ENCODE results near the gene PPY. TPM values are rescaled to one million over a fixed set of nuclear protein-coding genes. Genes with fewer than 3 reads are reported as not detected.

The PPY gene, protein sequence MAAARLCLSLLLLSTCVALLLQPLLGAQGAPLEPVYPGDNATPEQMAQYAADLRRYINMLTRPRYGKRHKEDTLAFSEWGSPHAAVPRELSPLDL
- total RNA-seq (not detected), total RNA-seq (0 to 0.06 (median 0) reads per million in 29 experiments)
- total RNA-seq (2013) = not detected

DNA sequence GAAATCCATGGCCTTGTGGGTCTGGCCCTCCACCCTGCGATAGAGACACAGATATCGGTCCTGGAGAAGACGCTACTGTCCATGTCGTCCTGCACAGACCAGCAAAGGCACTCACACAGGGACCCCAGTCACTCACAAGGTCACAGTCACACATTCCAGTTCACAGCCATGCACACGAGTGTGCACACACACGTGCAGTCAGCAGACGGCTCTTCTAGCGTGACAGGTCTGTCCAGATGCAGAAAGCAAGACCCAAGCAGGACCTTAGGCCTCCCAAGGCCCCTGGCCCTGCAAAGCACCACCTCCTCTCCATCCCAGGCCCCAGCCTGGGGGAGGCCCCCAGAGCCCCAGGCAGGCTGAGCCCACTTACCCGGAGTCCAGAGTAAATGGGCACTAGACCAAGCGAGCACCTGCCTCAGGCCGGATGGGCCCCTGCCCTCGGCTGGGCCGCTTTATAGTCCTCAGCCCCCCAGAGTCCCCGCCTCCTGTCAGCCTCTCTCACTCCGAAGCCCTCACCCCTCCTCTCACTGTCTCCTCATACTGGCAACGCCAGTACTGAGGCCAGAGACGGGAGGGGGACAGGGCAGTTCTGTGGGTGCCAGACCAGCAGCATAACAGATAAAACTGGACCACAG lies at the start of gene PPY:
TSS of gene PPY (minus strand) at position 426 of the 635 bp plus-strand sequence. CDS start 822 bp downstream, outside the sequence.
- ATAC-seq (replicated peaks in 1 of 4) (no peak), DNase-seq (no peak)
- POLR2A ChIA-PET = no interaction called here
- Mint-ChIP-seq H3K4me1 (peaks cover 0 to 13% (median 9%) of the 10 kb centered on the region in 3 donors), H3K36me3 (no peaks in the 10 kb centered on the region), H3K4me3 (no peak within 1 kb of the TSS), H3K27ac (no peak within 1 kb of the TSS), H3K9me3 (no peaks in the 10 kb centered on the region), H3K27me3 (peaks cover 0 to 19% of the 10 kb centered on the region in 2 donors)
- Histone ChIP-seq H3K27me3 (replicated peaks in 1 of 2; ENCODE audit: control insufficient read depth in 2 of 2, extremely low read depth in 1 of 2, insufficient read depth in 2 of 2, low read length in 1 of 2) (peaks cover 0 to 25% of the 10 kb centered on the region in 2 experiments), H3K36me3 (ENCODE audit: control insufficient read depth in 2 of 2, extremely low read depth in 1 of 2, insufficient read depth in 1 of 2, low read length in 1 of 2) (no peaks in the 10 kb centered on the region), H3K4me3 (ENCODE audit: control insufficient read depth in 1 of 2, extremely low read depth in 1 of 2, low read length in 1 of 2) (no peak within 1 kb of the TSS), H3K4me1 (ENCODE audit: control insufficient read depth in 1 of 2, extremely low read depth in 1 of 2, insufficient read depth in 2 of 2, low read length in 2 of 2) (peaks cover 0 to 15% of the 10 kb centered on the region in 2 experiments), H3K9me3 (no peaks in the 10 kb centered on the region), H3K27ac (ENCODE audit: low read length) (no peak within 1 kb of the TSS)
- 84% methylated on average over 17 of the region's 17 CpGs for WGBS (ENCODE audit: insufficient coverage)
- CTCF ChIA-PET = interaction anchor here in 1 of 2 donors (0.7 to 2.5 kb wide), 3 partner anchors 33 to 100 kb away, joined by 3 to 34 read pairs (median 11); no protein-coding TSS in a partner anchor

DNA sequence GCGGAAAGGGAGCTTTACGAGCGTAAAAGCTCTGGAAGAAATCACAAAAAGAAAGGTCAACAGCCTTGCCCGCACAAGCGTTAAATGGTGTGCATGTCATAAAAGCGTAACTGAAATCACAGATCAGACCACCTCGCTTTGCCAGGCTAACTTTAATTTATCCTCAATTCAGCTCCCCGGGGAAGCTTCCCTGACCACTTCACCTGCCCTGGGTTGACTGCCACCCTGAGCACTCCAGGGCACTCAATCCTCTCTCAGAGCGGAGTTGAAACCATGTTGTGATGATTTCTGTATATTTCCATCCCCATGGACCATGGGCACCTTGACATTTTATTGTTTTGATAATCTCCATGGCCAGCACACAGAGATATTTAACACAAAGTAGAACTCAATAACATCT lies 46.0 kb upstream of the PPY start:
- Mint-ChIP-seq H3K27ac (no peak overlapping the region), H3K4me3 (no peak overlapping the region), H3K9me3 (no peaks in the 10 kb centered on the region), H3K27me3 (peaks cover 16 to 41% of the 10 kb centered on the region in 2 donors), H3K4me1 (peaks cover 0 to 6% (median 0%) of the 10 kb centered on the region in 3 donors), H3K36me3 (no peaks in the 10 kb centered on the region)
- no peak overlapping the region for H3K27ac ChIP-seq (ENCODE audit: low read length)
- ATAC-seq (replicated peaks in 1 of 4) = no peak
- ChIA-PET POLR2A (no interaction called here), CTCF (no interaction called here)
- no peaks in the 10 kb centered on the region for H3K9me3 ChIP-seq
- 80% methylated on average over 8 of the region's 9 CpGs for WGBS (ENCODE audit: insufficient coverage)
- H3K4me3 ChIP-seq (ENCODE audit: control insufficient read depth in 1 of 2, extremely low read depth in 1 of 2, low read length in 1 of 2) = no peak overlapping the region
- DNase-seq = no peak
- peaks cover 0 to 12% of the 10 kb centered on the region in 2 experiments for H3K4me1 ChIP-seq (ENCODE audit: control insufficient read depth in 1 of 2, extremely low read depth in 1 of 2, insufficient read depth in 2 of 2, low read length in 2 of 2)
- no peaks in the 10 kb centered on the region for H3K36me3 ChIP-seq (ENCODE audit: control insufficient read depth in 2 of 2, extremely low read depth in 1 of 2, insufficient read depth in 1 of 2, low read length in 1 of 2)
- H3K27me3 ChIP-seq (replicated peaks in 1 of 2; ENCODE audit: control insufficient read depth in 2 of 2, extremely low read depth in 1 of 2, insufficient read depth in 2 of 2, low read length in 1 of 2) = peaks cover 5 to 44% of the 10 kb centered on the region in 2 experiments

DNA sequence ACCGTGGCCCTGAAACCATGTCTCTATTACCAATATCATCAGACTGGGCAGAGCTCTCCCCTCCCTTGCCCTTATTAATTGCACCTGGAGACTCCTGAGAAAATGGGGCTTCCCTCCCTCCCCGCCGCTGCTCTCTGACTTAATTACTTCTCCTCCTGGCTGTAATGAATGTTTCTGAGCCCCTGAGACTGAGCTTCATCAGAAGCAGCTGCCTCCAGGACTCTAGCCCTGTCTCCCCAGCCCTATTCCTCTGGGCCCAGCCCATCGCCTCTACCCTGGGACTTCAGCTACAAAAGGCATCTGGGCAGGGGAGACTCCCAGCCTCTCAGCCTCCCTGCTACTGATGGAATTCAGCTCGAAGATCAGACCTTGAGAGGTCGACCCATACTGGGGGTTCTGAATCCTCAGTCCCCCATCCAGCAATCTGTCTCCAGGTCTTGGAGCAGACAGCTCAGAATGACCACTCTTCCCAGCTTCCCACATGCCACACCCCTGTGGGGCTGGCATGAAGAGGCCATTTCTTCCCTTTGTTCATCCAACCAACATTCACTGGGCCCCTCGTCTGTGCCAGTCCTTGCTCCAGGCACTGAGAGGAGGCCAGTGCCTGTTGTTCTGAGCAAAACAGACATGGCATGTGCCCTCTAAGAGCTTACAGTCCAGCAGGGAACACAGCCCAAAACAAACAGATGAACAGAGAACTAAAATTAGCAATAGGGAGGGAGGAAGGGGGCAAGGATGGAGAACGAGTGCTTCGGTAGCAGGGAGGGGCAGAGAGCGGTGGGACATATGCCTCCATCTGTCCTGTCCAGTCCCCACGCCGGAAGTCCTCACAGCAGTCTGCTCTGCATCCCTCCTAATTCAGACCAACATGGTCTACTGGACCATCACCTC lies 45.1 kb upstream of the PPY start:
- no peak overlapping the region for H3K4me3 Mint-ChIP-seq

DNA sequence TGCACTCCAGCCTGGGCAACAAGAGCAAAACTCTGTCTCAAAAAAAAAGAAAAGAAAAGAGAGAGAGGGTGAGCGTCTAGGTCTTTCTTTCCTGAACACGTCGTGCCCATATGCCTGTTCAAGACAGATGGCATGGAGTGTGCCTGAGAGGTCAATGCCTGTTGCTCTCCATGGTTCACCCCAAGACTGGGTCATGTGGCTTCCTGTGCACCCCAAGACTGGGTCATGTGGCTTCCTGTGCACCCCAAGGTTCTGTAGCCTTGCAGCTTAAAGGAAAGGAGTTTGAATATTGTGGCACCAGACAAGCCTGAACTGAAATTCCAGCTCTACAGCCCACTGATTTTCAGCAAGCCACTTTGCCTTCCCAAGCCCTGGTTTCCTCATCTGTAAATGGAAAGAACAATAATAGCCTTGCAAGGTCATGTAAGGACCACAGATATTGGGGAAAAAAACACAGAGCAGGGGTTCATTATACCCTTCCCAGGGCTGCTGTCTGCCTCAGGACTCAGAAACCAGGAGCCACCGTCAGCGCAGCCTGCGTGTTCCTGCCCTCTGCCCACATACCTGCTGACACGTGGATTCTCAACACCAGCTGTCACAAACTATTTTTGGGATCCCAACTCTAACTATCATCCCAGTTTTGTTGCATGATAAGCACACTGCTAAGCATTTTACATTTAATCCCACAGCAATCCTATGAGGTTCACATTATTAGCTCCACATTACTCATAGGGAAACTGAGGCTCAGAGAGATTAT lies 44.1 kb upstream of the PPY start:
- Histone ChIP-seq H3K4me3 (ENCODE audit: control insufficient read depth in 1 of 2, extremely low read depth in 1 of 2, low read length in 1 of 2) (no peak overlapping the region), H3K9me3 (no peaks in the 10 kb centered on the region), H3K27me3 (replicated peaks in 1 of 2; ENCODE audit: control insufficient read depth in 2 of 2, extremely low read depth in 1 of 2, insufficient read depth in 2 of 2, low read length in 1 of 2) (peaks cover 12 to 54% of the 10 kb centered on the region in 2 experiments), H3K36me3 (ENCODE audit: control insufficient read depth in 2 of 2, extremely low read depth in 1 of 2, insufficient read depth in 1 of 2, low read length in 1 of 2) (no peaks in the 10 kb centered on the region), H3K27ac (ENCODE audit: low read length) (no peak overlapping the region), H3K4me1 (ENCODE audit: control insufficient read depth in 1 of 2, extremely low read depth in 1 of 2, insufficient read depth in 2 of 2, low read length in 2 of 2) (peaks cover 0 to 15% of the 10 kb centered on the region in 2 experiments)
- CTCF ChIA-PET = interaction anchor here in 1 of 2 donors (0.5 kb wide), 1 partner anchor 330 kb away, joined by 3 read pairs; no protein-coding TSS in a partner anchor
- peaks cover 30 to 60% of the 10 kb centered on the region in 2 donors for H3K27me3 Mint-ChIP-seq
- no peak for ATAC-seq (replicated peaks in 1 of 4)
- peaks cover 0 to 8% (median 0%) of the 10 kb centered on the region in 3 donors for H3K4me1 Mint-ChIP-seq
- 84% methylated on average over 7 of the region's 7 CpGs for WGBS (ENCODE audit: insufficient coverage)
- H3K9me3 Mint-ChIP-seq = no peaks in the 10 kb centered on the region
- no peaks in the 10 kb centered on the region for H3K36me3 Mint-ChIP-seq
- H3K4me3 Mint-ChIP-seq = no peak overlapping the region
- no peak for DNase-seq
- POLR2A ChIA-PET = no interaction called here
- peak overlapping the region in 1 of 2 donors; percentile 37 for H3K27ac Mint-ChIP-seq

More for the DNA sequence above, 45.1 kb upstream of the PPY start:
- Histone ChIP-seq H3K27ac (ENCODE audit: low read length) (no peak overlapping the region), H3K36me3 (ENCODE audit: control insufficient read depth in 2 of 2, extremely low read depth in 1 of 2, insufficient read depth in 1 of 2, low read length in 1 of 2) (no peaks in the 10 kb centered on the region), H3K4me3 (ENCODE audit: control insufficient read depth in 1 of 2, extremely low read depth in 1 of 2, low read length in 1 of 2) (no peak overlapping the region), H3K4me1 (ENCODE audit: control insufficient read depth in 1 of 2, extremely low read depth in 1 of 2, insufficient read depth in 2 of 2, low read length in 2 of 2) (peaks cover 0 to 15% of the 10 kb centered on the region in 2 experiments), H3K27me3 (replicated peaks in 1 of 2; ENCODE audit: control insufficient read depth in 2 of 2, extremely low read depth in 1 of 2, insufficient read depth in 2 of 2, low read length in 1 of 2) (peaks cover 8 to 48% of the 10 kb centered on the region in 2 experiments), H3K9me3 (no peaks in the 10 kb centered on the region)
- Mint-ChIP-seq H3K36me3 (no peaks in the 10 kb centered on the region), H3K27me3 (peaks cover 23 to 51% of the 10 kb centered on the region in 2 donors), H3K4me1 (peaks cover 0 to 8% (median 0%) of the 10 kb centered on the region in 3 donors), H3K9me3 (no peaks in the 10 kb centered on the region), H3K27ac (no peak overlapping the region)
- 66% methylated on average over 11 of the region's 12 CpGs for WGBS (ENCODE audit: insufficient coverage)
- DNase-seq (no peak), ATAC-seq (replicated peaks in 1 of 4) (no peak)
- POLR2A ChIA-PET = no interaction called here
- CTCF ChIA-PET = interaction anchor here in 1 of 2 donors (0.7 kb wide), 1 partner anchor 109 kb away, joined by 3 read pairs; no protein-coding TSS in a partner anchor

DNA sequence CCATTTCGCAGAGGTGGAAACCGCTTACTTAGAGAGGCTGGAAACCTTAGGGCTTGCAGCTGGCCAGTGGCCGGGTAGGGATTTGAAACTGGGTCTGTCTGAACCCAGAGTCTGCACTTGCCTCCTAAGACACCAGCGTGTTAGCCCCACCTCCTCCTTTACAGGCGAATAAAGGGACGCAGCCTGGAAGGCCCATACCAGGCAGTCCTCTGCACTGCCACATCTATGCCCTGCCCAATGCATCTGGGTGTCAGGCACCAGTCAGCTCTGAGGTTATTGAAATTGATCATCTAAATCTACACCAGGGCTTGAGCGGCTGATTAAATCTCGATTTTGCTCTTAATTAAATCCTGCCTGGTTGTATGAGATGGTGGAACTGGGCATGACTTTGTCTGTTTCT lies 42.2 kb upstream of the PPY start:
- Mint-ChIP-seq H3K4me3 (peak overlapping the region in 1 of 3 donors; percentile 32), H3K9me3 (no peaks in the 10 kb centered on the region), H3K27ac (no peak overlapping the region), H3K27me3 (peaks cover 30 to 69% of the 10 kb centered on the region in 2 donors), H3K36me3 (no peaks in the 10 kb centered on the region), H3K4me1 (peaks cover 0 to 8% (median 0%) of the 10 kb centered on the region in 3 donors)
- no peaks in the 10 kb centered on the region for H3K36me3 ChIP-seq (ENCODE audit: control insufficient read depth in 2 of 2, extremely low read depth in 1 of 2, insufficient read depth in 1 of 2, low read length in 1 of 2)
- H3K4me1 ChIP-seq (ENCODE audit: control insufficient read depth in 1 of 2, extremely low read depth in 1 of 2, insufficient read depth in 2 of 2, low read length in 2 of 2) = peaks cover 0 to 15% of the 10 kb centered on the region in 2 experiments
- H3K4me3 ChIP-seq (ENCODE audit: control insufficient read depth in 1 of 2, extremely low read depth in 1 of 2, low read length in 1 of 2) = no peak overlapping the region
- ChIA-PET POLR2A (no interaction called here), CTCF (interaction anchor here in 1 of 2 donors (0.5 kb wide), 1 partner anchor 1272 kb away, joined by 3 read pairs; no protein-coding TSS in a partner anchor)
- 100% methylated on average over 4 of the region's 8 CpGs for WGBS (ENCODE audit: insufficient coverage)
- H3K27ac ChIP-seq (ENCODE audit: low read length) = no peak overlapping the region
- H3K27me3 ChIP-seq (replicated peaks in 1 of 2; ENCODE audit: control insufficient read depth in 2 of 2, extremely low read depth in 1 of 2, insufficient read depth in 2 of 2, low read length in 1 of 2) = peaks cover 15 to 52% of the 10 kb centered on the region in 2 experiments
- no peak for ATAC-seq (replicated peaks in 1 of 4)
- H3K9me3 ChIP-seq = no peaks in the 10 kb centered on the region
- DNase-seq = no peak
